GM12891 (cell line): ENCODE data around the gene PCDHGA1.
A peak's percentile ranks its signal among the peaks of the same experiment; 100 is the strongest.

Experiments
- DNase-seq: peaks from one replicate; pipeline ENCODE4 v3.0.0; 2011; ENCODE audit warnings: low spot score; ENCODE audit not compliant: insufficient read length
- FAIRE-seq: peaks from 2 replicates; lab custom pipeline; 2011; peaks lifted over from hg19 to GRCh38; lab: Jason Lieb, UNC
- PAX5 ChIP-seq: IDR thresholded peaks from 2 replicates; pipeline ENCODE4 v1.6.1; 2011; ENCODE audit warnings: low read length, moderate library complexity, mild to moderate bottlenecking; ENCODE audit not compliant: insufficient read depth, severe bottlenecking
- POLR2A ChIP-seq: IDR thresholded peaks from 2 replicates; pipeline ENCODE4 v1.6.1; 2011; ENCODE audit warnings: low read depth, low read length, control low read depth
- POLR2AphosphoS5 ChIP-seq: IDR thresholded peaks from 2 replicates; pipeline ENCODE4 v1.6.1; 2011; ENCODE audit warnings: low read depth, low read length, control low read depth
- POU2F2 ChIP-seq: IDR thresholded peaks from 2 replicates; pipeline ENCODE4 v1.6.1; 2011; ENCODE audit warnings: low read depth, mild to moderate bottlenecking, control low read depth, low read length, moderate library complexity
- SPI1 ChIP-seq: IDR thresholded peaks from 2 replicates; pipeline ENCODE4 v1.6.1; 2011; ENCODE audit warnings: low read depth, low read length, control low read depth
- TAF1 ChIP-seq: IDR thresholded peaks from 2 replicates; pipeline ENCODE4 v1.6.1; 2011; ENCODE audit warnings: low read depth, low read length, control low read depth

PCDHGA1 gene

DNA sequence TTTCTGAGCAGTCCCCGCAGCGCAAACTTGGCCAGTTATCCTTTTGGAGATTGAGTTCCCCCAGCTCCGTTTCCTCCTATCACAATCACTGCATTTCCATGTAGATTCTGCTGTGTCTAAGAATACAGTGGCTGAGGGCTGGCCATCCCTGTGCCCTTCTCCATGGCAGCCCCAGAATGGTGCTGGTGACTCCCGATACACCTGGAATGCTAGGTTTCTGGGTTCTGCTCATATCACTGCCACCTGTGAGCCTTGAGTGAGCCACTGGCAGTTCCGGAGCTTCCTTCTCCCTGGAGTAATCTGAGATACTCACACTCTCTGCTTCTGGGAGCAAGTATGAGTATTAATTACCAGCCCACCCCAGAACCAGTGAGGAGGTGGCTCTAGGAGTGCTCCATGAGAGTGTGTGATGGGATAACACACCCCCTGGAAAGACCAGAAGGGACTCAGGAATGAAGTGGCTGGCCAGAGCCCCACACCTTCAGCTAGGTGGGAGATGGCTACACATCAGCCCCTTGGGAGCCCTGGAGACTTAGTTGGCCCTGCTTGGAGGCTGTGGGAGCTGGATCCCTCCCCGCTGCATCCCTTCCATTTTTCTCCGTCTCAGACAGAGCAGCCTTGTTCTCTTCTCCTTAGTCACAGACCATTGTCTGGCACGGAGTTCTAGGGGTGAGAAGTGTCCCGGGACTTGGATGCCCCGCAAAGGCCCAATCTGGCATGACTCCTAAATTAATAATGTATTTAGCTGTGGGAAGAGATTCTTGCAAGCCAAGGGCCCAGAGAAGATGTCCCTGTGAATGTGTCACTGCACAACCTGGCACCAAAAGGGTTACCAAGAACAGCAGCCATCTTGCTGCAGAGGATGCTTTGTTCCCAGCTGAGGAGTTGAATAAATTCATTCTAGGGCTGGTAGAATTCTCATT is 163.4 kb downstream of the PCDHGA1 start:
- DNase-seq (no peak), FAIRE-seq (no peak)
- no peak for TF ChIP-seq POLR2AphosphoS5
- no peak for TF ChIP-seq POLR2A
- TF ChIP-seq PAX5: no peak
- TF ChIP-seq TAF1: no peak
- no peak for TF ChIP-seq SPI1
- TF ChIP-seq POU2F2: no peak

DNA sequence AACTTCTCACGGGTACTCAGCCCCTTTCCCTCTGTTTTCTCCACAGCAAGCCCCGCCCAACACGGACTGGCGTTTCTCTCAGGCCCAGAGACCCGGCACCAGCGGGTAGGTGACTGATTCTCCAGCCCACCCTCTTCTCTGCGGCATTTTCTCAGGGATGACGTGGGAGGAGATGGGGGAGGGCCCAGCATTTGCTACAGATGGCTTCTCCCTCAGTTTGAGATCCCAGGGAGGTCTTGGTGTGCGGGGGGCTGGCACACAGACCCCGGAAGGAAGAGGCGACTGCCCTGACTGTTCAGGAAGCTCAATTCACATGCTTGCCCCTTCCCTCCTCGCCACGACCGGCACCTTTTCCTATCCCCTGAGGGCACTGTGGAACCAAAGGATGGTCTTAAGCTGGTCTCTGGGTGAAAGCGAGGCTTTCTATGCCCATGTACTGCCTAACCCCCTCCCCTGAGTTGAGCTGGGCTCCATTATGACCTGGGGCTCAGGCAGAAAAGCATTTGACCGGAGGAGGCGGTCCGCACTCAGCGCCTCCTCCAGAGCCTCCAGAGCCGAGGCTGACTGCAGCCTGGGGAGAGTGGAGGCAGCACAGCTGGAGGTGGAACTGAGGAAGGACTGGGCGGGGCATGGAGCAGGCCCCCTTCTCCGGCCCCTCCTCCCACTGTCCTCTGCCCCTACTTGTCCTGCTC is 164.6 kb downstream of the PCDHGA1 start:
- no peak for TF ChIP-seq PAX5
- no peak for TF ChIP-seq TAF1
- TF ChIP-seq POLR2AphosphoS5: no peak
- FAIRE-seq (peak; percentile 5), DNase-seq (no peak)

DNA sequence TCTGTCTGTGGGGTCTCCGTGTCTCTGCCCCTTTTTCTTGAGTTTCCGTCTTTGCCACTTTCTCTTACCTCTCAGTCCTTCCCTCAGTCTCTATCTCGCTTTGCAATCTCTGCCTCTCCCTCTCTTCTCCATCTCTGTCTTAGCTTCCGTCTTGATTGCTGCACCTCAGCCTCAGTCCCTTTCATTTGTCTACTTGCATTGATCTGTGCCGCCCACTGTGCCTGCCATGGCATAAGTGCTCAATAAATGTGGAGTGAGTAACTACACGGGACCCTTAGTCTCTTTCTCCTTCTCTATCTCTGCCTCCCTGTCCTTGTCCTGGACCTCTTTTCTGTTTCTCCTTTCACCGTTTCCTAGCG is 165.1 kb downstream of the PCDHGA1 start:
- no peak for TF ChIP-seq POLR2A
- no peak for DNase-seq
- no peak for FAIRE-seq

DNA sequence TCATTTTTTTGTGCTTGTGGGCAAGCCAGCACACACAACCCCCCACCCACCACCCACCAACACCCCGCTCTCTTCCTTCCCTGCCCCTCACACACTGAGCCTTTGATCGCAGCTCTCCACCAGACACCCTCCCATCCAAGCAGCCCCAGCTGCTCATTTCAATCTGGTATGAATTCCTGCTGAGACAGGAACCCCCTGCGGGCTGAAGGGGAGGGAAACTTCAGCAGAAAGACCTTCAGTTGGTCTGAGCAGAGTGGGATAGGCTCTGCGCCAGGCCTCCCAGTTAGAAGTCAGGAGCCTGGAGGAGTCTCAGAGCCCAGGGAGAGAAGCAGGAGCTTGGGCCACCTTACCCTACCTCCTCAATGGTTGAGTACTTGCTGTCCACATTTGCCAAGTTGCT is 165.7 kb downstream of the PCDHGA1 start:
- DNase-seq (no peak), FAIRE-seq (no peak)
- TF ChIP-seq PAX5 (no peak), POLR2AphosphoS5 (no peak), POU2F2 (no peak), POLR2A (no peak), TAF1 (no peak), SPI1 (no peak)

DNA sequence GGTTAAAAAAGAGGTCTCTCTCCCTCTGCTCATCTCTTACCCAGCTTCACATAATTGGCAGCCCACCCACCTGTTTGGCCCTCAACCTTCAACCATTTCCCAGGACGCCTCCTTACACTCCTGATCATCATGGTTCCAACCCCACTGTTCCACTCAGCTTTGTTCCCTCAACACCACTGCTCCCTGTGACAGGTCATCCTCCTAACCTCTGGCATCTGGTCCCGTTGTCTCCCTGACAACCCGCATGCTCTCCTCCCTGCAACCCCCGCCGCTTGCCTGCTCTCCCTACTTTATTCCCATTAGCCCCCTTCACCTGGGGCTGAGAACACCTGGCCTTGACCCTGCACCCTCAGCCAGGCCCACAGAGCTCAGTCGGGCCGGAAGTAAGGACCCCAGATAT is 171.4 kb downstream of the PCDHGA1 start:
- TF ChIP-seq POLR2AphosphoS5: no peak
- TF ChIP-seq TAF1: no peak
- TF ChIP-seq PAX5: no peak
- TF ChIP-seq SPI1: no peak
- no peak for TF ChIP-seq POLR2A
- no peak for TF ChIP-seq POU2F2
- FAIRE-seq: peak; percentile 5
- DNase-seq: no peak

DNA sequence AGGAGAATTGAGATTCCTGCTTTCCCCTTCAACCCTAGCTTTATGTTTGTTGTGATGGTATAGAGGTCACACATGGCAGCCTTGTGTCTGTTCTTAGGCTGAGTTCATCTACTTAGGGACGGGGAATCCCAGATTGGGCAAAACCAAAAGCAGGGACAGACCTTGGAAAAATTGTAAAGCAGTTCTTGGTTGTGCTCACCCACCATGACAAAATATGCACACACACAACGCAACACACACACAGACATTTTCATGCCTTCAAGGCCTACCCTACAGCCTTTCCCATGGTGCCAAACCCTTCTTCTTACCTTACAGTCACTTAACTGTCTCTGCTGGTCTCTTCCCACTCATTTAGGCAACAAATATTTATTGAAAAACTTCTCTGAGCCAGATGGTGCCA is 173.4 kb downstream of the PCDHGA1 start:
- peak; percentile 90 for FAIRE-seq
- TF ChIP-seq PAX5 (peak; percentile 68), POU2F2 (no peak), POLR2AphosphoS5 (no peak), POLR2A (no peak), SPI1 (no peak), TAF1 (no peak)
- DNase-seq: no peak

DNA sequence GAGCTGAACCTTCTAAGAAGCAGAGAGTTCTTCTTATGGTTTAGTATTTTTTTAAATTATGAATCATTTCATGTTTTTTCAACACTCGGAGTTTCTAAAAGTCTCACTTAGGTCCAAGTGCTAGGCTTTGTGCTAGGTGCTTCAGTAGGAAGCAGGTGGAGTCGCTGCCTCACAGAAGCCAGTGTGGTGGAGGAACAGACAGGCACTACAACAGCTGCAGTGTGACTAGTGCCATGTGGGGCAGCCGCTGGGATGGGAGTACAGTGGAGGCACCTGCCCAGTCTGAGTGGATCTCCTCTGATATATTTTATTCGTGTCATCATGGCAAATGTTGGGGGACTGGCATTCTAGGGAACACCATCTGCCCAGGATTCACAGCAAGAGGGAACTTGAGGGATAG is 173.9 kb downstream of the PCDHGA1 start:
- peak; percentile 50 for FAIRE-seq
- DNase-seq: no peak
- TF ChIP-seq SPI1 (no peak), POU2F2 (no peak), TAF1 (no peak), PAX5 (no peak)

DNA sequence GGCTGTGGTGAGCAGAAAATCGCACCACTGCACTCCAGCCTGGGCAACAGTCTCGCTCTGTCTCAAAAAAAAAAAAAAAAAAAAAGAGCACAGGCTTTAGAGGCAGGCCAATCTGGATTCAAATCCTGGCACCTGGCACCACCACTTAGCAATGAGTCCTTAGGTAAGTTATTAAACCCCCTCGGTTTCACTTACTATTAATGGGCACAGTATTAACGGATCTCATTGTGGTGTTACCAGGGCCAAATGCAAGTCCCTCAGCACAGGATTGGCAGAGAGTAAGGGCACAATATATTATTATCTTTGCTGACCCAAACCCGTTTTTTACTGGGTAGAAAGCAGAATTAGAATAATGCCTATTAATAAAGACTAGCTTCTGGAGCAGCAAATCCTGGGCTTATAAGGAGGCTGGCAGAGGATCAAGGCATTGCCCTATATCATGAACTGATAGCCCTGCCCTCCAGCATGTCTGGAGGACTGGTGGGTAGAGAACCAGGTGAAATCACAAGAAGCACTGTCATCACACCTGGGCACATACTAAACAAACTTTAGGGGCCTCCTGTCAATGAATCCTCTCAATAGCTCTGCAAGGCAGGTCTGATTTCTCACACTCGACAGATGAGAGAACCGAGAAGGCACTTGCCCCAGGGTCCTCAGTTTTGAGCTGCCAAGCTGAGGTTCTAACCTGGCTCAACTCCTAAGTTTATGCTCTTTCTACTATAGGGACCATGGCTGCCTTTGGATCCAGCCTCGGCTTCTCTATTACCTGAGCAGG is 176.3 kb downstream of the PCDHGA1 start:
- FAIRE-seq: peak; percentile 80
- no peak for DNase-seq
- no peak for TF ChIP-seq TAF1
- TF ChIP-seq POLR2A: no peak
- TF ChIP-seq PAX5: no peak
- no peak for TF ChIP-seq POU2F2
- no peak for TF ChIP-seq SPI1
- TF ChIP-seq POLR2AphosphoS5: no peak

DNA sequence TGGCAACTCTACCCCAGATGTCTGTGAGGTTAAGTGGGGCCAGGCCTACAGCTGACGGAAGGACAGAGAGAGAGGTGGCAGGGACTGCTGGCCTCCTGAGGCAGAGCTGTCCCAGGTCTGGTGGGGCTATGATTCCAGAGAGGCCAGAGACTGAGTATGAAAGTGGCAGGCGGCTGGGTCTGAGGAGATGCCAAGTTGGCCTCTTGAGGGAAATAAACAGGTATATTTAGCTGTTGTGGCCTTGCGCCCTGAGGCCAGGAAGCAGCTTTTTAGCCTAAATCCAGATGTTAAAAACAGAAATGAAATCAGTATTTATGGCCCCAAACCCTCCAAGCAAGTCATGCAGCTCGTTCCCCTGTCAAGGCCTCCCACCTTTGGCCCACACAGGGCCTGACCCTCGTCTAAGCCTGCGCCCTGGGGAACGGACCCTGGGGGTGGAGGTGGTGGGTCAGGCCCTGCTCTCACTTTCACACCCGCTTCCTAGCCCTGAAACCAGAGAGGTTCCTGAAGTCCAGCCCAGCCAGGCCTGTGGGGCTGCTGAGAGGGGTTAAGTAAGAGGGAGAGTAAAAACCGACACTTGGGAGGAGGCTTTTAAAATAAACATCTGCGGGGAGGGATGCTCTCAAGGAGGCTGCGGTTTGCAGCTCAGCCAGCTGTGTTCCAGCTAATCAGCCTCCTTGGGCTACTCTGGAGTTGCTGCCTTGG is 177.2 kb downstream of the PCDHGA1 start:
- DNase-seq (no peak), FAIRE-seq (peak; percentile 92)
- no peak for TF ChIP-seq TAF1
- peak; percentile 34; the same call in 1 of the 2 replicates for TF ChIP-seq SPI1

DNA sequence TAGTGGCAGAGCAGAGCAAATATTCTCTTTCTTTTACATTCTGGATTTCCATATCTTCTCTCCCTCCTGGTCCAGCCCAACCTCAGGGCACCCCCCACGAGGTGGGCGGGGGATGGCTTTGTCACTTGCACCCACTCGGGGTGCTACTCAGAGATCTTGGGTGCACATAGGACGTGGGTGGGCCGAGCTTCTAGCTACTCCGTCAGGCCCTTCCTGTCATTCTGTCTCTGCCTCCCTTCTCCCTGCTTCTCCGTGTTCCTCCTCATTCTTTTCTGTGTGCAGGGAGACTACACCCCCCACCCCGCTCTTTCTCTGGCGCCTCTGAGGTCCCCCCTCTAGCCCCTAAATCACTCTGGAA is 178.1 kb downstream of the PCDHGA1 start:
- peak; percentile 73 for FAIRE-seq
- no peak for DNase-seq

More for the DNA sequence above, 178.1 kb downstream of the PCDHGA1 start:
- TF ChIP-seq PAX5 (no peak), SPI1 (no peak), TAF1 (no peak), POU2F2 (no peak; the same call in 1 of the 2 replicates), POLR2AphosphoS5 (no peak), POLR2A (no peak)
